KMS-11 (cell line): ENCODE data around the gene SCO2.

Source experiments
- H2AFZ ChIP-seq: fragments of 200-600 bp; sonication (generic); 2 replicates; pipeline ENCODE4 v1.6.1; 2016; ENCODE audit warnings: antibody characterized with exemption, mixed run types, low read depth
- H3K27ac ChIP-seq: fragments of 200-600 bp; sonication (generic); 2 replicates; pipeline ENCODE4 v1.6.1; 2016; ENCODE audit warnings: mild to moderate bottlenecking, mixed run types
- H3K27me3 ChIP-seq: fragments of 200-600 bp; sonication (generic); 2 replicates; pipeline ENCODE4 v1.6.1; 2017; ENCODE audit warnings: mild to moderate bottlenecking, low read depth, mixed run types, moderate library complexity; ENCODE audit not compliant: insufficient read depth
- H3K36me3 ChIP-seq: fragments of 200-600 bp; sonication (generic); 2 replicates; pipeline ENCODE4 v1.6.1; 2017; ENCODE audit warnings: mild to moderate bottlenecking, mixed run types; ENCODE audit not compliant: insufficient read depth
- H3K4me1 ChIP-seq: fragments of 200-600 bp; sonication (generic); 2 replicates; pipeline ENCODE4 v1.6.1; 2016; ENCODE audit warnings: mild to moderate bottlenecking, low read depth, mixed run types; ENCODE audit not compliant: poor library complexity, severe bottlenecking
- H3K4me2 ChIP-seq: fragments of 200-600 bp; sonication (generic); 2 replicates; pipeline ENCODE4 v1.7.0; 2016; ENCODE audit warnings: mild to moderate bottlenecking, mixed run types
- H3K4me3 ChIP-seq: fragments of 200-600 bp; sonication (generic); IDR thresholded peaks from 2 replicates; pipeline ENCODE4 v1.6.1; 2017; ENCODE audit warnings: low read depth, low read length, mixed read lengths; ENCODE audit not compliant: insufficient read depth
- H3K79me2 ChIP-seq: fragments of 200-600 bp; sonication (generic); 2 replicates; pipeline ENCODE4 v1.6.1; 2016; ENCODE audit warnings: low read depth, mixed run types; ENCODE audit not compliant: insufficient read depth
- H3K9ac ChIP-seq: fragments of 200-600 bp; sonication (generic); 2 replicates; pipeline ENCODE4 v1.6.1; 2016; ENCODE audit warnings: mild to moderate bottlenecking, mixed run types
- H4K20me1 ChIP-seq: fragments of 200-600 bp; sonication (generic); 2 replicates; pipeline ENCODE4 v1.6.1; 2016; ENCODE audit warnings: mild to moderate bottlenecking, mixed run types; ENCODE audit not compliant: insufficient read depth
- TF ChIP-seq, protein P1 (sequence below): fragments of 200-600 bp; sonication (generic); conservative IDR thresholded peaks from 2 replicates; pipeline ENCODE4 v1.6.1; 2017; ENCODE audit warnings: low read depth, mild to moderate bottlenecking, antibody characterized with exemption, low read length, moderate library complexity, mixed read lengths

Gene SCO2

DNA sequence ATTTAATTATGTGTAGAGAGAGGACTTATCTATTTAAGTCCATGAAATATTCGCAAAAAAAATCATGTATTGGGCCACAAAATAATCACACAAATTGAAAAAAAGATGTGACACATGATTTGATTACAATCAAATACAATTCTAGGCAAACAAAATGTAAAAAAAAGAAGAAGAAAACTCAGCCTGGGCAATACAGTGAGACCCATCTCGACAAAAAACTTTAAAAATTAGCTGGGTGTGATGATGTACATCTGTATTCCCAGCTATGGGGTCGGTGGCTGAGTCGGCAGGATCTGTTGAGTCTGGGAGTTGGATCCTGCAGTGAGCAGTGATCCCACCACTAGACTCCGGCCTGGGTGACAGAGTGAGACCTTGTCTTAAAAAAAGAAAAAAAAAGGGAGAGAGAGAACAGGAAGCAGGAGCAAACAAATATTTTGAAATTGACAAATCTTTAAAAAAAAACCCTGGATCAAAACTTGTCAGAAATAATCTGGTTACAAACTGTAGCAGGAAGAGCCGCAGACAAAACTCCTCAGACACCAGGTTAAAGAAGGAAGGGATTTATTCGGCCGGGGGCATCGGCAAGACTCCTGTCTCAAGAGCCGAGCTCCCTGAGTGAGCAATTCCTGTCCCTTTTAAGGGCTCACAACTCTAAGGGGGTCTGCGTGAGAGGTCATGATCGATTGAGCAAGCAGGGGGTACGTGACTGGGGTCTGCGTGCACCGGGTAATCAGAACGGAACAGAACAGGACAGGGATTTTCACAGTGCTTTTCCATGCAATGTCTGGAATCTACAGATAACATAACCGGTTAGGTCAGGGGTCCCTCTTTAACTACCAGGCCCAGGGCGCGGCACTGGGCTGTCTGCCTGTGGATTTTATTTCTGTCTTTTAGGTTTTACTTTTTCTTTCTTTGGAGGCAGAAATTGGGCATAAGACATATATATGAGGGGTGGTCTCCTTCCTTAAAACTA lies 7.7 kb upstream of the SCO2 start:
- Histone ChIP-seq H3K9ac (no peak overlapping the region), H3K36me3 (no peaks in the 10 kb centered on the region), H4K20me1 (no peaks in the 10 kb centered on the region), H2AFZ (no peak overlapping the region), H3K4me2 (no peak overlapping the region), H3K4me1 (peaks cover 40% of the 10 kb centered on the region), H3K27ac (no peak overlapping the region), H3K79me2 (no peaks in the 10 kb centered on the region), H3K4me3 (no peak overlapping the region), H3K27me3 (no peaks in the 10 kb centered on the region)
- TF ChIP-seq, protein P1, sequence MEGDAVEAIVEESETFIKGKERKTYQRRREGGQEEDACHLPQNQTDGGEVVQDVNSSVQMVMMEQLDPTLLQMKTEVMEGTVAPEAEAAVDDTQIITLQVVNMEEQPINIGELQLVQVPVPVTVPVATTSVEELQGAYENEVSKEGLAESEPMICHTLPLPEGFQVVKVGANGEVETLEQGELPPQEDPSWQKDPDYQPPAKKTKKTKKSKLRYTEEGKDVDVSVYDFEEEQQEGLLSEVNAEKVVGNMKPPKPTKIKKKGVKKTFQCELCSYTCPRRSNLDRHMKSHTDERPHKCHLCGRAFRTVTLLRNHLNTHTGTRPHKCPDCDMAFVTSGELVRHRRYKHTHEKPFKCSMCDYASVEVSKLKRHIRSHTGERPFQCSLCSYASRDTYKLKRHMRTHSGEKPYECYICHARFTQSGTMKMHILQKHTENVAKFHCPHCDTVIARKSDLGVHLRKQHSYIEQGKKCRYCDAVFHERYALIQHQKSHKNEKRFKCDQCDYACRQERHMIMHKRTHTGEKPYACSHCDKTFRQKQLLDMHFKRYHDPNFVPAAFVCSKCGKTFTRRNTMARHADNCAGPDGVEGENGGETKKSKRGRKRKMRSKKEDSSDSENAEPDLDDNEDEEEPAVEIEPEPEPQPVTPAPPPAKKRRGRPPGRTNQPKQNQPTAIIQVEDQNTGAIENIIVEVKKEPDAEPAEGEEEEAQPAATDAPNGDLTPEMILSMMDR = no peak

DNA sequence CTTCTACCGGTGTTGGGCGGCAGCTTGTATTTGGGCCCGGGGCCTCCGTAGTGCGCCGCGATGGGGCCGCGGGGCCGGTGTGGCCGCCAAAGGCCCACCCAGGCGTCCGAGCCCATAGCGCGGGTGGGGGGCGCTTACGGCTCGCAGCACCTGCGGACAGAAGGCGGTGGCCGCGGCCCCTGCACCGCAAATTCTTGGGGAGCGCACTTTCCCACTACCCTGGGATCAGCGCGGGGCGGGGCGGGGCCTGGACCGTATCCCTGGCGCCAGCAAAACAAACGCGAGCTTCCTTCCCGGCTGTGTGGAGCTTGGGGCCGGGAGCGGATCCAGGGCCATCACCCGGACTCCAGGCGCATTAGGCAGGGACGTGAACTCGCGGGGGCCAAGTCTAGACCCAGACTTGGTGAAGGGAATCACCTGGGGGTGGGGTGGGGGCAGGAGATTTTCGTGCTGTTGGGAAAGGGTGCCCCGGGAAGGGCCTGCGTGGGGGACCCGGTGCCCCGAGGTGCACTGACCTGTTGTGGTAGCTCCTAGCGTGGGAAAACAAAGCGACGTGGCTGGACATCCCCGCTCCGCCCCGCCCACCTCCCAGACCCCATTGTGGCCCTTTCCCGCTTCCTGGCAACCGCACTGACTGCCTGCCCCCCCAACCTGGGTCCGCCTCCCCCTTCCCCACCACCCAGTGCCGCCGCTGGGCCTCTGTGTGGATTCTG lies 6.7 kb upstream of the SCO2 start:
- Histone ChIP-seq H3K9ac (peak overlapping the region; percentile 93), H3K27ac (peak overlapping the region; percentile 91), H3K4me3 (no peak overlapping the region)

DNA sequence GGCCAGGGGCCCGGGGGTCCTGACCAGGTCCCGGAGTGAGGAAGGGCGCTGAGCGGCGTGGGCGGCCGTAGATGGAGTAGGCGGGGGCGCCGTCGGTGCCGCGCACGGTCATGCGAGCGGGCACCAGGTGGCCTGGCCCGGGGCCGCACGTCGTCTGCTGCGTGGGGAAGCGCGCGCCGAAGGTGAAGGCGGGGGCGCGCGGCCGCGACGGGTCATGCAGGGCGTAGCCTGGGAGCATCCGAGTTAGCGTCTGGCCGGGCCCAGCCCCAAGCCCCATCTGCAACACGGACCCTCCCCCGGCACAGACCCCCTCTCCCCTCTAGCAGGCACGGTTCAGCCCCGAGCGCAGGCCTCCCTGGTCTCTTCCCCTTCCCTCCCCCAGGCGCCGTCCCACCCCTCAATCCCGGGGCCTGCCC lies 6.2 kb upstream of the SCO2 start:
- H3K4me3 ChIP-seq = no peak overlapping the region

More for the DNA sequence above, 6.7 kb upstream of the SCO2 start:
- H3K4me1 ChIP-seq = peaks cover 32% of the 10 kb centered on the region
- H3K36me3 ChIP-seq = no peaks in the 10 kb centered on the region
- TF ChIP-seq, protein P1 = no peak
- peak overlapping the region; percentile 42; the same call in 1 of the 2 replicates for H3K4me2 ChIP-seq
- no peaks in the 10 kb centered on the region for H3K79me2 ChIP-seq
- H4K20me1 ChIP-seq = no peaks in the 10 kb centered on the region
- no peak overlapping the region for H2AFZ ChIP-seq
- H3K27me3 ChIP-seq = no peaks in the 10 kb centered on the region

DNA sequence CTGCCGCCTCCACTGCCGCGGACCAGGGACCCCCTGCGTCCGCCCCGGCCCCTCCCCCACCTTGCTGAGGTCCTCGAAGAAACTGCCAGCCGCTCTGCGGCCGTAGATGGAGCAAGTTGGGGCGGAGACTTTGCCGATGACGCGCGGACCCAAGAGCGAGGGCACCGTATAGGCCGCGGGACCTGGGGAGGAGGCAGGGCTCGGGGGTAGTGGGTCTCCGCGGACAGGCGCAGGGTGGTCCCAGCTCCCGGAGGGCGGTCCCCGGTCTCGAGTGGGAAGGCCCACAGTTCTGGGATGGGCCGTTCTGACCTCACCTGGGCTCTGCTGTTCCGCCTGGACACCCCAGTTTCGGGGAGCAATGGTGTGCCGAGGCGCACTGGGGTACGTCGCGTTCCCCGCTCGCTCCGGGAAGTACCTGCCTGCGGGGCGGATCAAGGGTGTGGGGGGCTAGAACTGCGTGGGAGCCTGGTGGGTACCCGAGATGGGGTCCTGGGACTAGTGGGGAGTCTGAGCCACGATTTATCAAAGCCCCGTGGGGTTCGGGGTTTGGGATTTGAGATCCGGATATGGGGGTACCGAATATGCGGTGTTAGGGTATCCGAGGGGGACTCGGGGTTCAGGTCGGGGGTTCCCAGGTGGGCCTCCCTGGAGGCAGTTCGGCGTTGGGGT lies 5.6 kb upstream of the SCO2 start:
- Histone ChIP-seq H4K20me1 (no peaks in the 10 kb centered on the region), H3K36me3 (no peaks in the 10 kb centered on the region), H3K4me3 (no peak overlapping the region), H3K4me2 (peak overlapping the region; percentile 54; the same call in 1 of the 2 replicates), H3K27me3 (no peaks in the 10 kb centered on the region), H2AFZ (peak overlapping the region; percentile 22; the same call in 1 of the 2 replicates), H3K27ac (peak overlapping the region; percentile 91), H3K4me1 (peaks cover 23% of the 10 kb centered on the region), H3K79me2 (no peaks in the 10 kb centered on the region), H3K9ac (peak overlapping the region; percentile 93)
- TF ChIP-seq, protein P1 = no peak

More for the DNA sequence above, 6.2 kb upstream of the SCO2 start:
- TF ChIP-seq, protein P1 = no peak
- Histone ChIP-seq H3K79me2 (no peaks in the 10 kb centered on the region), H3K36me3 (no peaks in the 10 kb centered on the region), H3K4me2 (peak overlapping the region; percentile 54; the same call in 1 of the 2 replicates), H3K4me1 (peaks cover 28% of the 10 kb centered on the region), H4K20me1 (no peaks in the 10 kb centered on the region), H3K27ac (peak overlapping the region; percentile 91), H2AFZ (no peak overlapping the region), H3K27me3 (no peaks in the 10 kb centered on the region), H3K9ac (peak overlapping the region; percentile 93)
